Kidney tubule cell (primary cell): Measurements from ENCODE around the gene OR2L3.
"Not testable (repeated sequence)": the region's sequence is repeated elsewhere in the genome, so short reads cannot be mapped to it uniquely, and the experiment has no call there.

ENCODE experiments used
- DNase-seq: peaks from one replicate; pipeline ENCODE4 v3.0.0-alpha.2; 2018; ENCODE audit warnings: low spot score

Gene OR2L3

DNA sequence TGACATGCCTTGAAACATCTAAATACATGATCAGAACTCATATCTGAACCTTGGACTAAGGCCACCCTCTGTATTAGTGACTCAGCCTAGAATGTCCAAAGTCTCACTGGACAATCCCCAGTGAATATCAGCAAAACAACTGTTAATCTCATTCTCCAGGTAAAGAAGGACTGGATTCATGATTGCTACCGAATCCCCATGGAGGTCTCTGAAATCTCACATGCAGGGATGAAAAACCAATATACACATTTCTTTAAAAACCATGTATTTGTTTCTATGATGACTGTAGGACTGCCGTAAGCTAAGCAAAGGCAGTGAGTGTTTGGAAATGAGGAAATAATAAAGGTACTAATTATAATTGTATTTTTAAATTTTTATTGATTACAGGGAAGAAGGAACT lies at the start of gene OR2L3:
OR2L3 (plus strand) TSS at position 301 of the 400 bp plus-strand sequence. CDS start 13,846 bp downstream, outside the sequence.
- DNase-seq: no peak

- no peak for DNase-seq
Measured at GRCh38 chr1:247998811-247999210, 47.8 kb upstream of the OR2L3 start.

GRCh38 chr1:248000169-248000568 lies 46.5 kb upstream of the OR2L3 start:
- DNase-seq: no peak

DNA sequence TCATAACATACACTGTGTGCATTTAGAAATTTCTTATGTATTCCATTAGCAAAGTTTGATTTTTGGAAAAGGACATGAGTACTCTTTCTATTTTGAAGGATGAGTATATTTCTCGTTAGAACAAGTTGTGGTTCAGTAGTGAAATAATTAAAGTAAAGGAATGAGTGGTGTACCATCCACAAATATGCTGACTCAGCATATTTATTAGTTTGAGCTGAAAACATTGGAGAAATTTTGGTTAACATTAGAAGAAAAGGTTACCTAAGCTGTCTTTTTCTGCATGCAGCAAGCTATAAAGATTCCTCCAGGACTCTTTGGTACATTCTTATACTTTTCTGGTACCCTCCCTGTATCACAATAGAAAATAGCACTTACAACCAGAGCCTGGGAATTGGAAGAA lies 38.9 kb upstream of the OR2L3 start:
- no peak for DNase-seq

DNA sequence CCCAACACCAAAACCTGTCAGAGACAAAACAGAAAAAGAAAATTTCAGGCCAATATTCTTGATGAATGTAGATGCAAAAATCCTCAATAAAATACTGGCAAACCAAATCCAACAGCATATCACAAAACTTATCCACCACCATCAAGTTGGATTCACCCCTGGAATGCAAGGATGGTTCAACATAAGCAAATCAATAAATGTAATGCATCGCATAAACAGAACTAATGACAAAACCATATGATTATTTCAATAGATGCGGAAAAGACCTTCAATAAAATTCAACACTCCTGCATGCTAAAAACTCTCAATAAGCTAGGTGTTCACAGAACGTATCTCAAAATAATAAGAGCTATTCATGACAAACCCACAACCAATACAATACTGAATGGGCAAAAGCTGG lies 37.0 kb upstream of the OR2L3 start:
- DNase-seq: no peak

DNA sequence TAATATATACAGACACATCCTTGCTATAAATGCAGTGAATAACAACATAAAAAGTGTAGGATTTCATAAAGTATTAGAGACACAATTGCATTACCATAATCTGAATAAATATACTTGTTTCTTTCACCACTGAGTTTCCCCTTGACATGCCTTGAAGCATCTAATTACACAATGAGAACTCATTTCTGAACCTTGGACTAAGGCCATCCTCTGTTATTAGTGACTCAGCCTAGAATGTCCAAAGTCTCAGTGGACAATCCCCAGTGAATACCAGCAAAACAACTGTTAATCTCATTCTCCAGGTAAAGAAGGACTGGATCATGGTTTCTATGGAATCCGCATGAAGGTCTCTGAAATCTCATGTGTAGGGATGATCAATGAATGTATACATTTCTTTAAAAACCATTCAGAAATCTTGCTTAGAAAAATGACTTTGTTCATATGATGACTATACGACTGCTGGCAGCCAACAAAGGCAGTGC lies 33.4 kb upstream of the OR2L3 start, which contains the start of gene OR2L5:
OR2L5 (plus strand) TSS at position 432 of the 482 bp plus-strand sequence. CDS start 8,288 bp downstream, outside the sequence.
- no peak for DNase-seq

GRCh38 chr1:248015803-248016202 lies 30.8 kb upstream of the OR2L3 start:
- no peak for DNase-seq

- no peak for DNase-seq
Measured at GRCh38 chr1:248029770-248030169, 16.9 kb upstream of the OR2L3 start, which contains the start of gene OR2L2. Gene OR2L2, plus strand, starts transcription at chr1:248030070. Its CDS starts 8,198 bp downstream, at chr1:248038268.

DNA sequence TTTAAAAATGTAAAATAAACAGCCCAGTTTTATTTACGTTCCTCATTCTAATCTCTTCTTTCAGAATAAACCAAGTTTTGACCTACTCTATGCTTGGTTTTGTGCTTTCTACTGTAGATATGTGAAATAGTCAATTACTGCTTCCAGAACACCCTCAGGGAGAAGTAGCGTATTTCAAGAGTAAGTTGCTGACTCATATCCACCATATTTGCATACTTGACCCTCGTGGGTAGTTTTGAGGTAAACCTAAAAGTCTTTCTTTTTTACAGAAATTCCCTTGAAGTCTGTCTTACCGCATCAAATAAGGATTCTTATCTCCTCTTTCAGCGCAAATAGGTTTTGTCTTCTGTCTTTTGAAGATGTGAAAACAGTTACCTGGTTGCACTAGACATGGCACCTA lies 1.4 kb upstream of the OR2L3 start:
- no peak for DNase-seq

DNA sequence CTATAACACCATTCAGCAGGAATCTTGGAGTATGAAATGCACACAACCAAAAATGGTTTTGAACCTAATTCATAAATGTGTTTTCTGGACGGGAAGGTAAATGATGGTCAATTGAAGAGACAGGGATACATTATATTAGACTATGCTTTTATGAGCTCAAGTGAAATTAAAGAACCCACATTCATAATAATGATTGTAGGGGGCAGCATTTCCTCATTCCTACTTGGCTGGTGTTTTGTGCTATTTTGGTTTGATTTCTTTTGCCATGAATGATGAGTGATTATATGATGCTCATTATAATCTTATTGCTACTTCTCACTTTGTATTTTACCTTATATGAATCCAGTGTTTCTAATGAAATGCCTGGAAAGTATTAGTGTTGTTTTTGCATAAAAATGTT lies 372 bp downstream of the OR2L3 start:
- no peak for DNase-seq

GRCh38 chr1:248054671-248055070 lies 8.0 kb downstream of the OR2L3 start:
- no peak for DNase-seq

DNA sequence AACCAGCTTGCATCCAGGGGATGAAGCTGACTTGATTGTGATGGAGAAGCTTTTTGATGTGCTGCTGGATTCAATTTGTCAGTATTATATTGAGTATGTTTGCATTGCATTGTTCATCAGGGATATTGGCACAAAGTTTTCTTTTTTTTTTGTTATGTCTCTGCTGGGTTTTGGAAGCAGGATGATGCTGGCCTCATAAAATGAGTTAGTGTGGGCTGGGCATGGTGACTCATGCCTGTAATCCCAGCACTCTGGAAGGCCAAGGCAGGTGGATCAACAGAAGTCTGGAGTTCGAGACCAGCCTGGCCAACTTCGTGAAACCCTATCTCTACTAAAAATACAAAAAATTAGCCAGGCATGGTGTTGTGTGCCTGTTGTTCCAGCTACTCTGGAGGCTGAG lies 8.6 kb downstream of the OR2L3 start:
- no peak for DNase-seq

DNA sequence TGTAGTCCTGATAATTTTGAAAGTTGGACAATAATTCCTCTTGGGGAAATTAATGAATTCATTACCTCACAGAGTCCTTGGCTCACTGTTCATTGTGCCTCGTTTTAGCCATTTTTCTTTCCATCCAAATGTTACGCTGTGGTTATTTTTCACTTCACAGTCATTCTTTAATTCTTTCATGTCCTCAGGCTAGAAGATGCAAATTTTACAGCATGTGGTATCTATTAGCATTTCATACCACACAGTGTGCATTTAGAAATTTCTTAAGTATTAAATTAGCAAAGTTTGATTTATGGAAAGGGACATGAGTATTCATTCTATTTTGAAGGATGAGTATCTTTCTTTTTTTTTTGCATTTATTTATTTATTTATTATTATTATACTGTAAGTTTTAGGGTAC lies 18.4 kb downstream of the OR2L3 start:
- DNase-seq: no peak

DNA sequence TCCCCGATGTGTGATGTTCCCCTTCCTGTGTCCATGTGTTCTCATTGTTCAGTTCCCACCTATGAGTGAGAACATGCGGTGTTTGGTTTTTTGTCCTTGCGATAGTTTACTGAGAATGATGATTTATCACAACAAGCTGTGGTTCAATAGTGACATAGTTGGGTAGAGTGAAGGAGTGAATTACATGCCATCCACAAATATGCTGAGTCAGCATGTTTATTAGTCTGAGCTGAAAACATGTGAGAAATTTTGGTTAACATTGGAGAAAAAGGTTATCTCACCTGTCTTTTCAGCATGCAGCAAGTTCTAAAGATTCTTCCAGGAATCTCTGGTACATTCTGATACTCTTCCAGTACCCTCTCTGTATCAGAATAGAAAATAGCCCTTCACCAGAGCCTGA lies 19.0 kb downstream of the OR2L3 start:
- DNase-seq: no peak

DNA sequence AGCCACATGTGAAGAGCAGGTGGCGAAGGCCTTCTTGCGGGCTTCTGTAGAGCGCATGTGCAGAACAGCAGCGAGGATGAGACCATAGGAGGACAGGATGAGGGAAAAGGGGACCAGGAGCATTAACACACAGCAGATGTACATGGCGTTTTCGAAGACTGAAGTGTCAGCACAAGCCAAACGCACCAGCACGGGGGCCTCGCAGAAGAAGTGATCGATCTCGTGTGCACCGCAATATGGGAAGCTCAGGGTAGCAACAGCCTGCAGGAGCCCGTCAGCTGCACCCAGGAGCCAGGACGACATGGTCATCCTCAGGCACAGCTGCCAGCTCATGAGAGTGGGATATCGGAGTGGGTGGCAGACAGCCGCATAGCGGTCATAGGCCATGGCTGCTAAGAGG lies 37.2 kb downstream of the OR2L3 start:
- not testable (repeated sequence) for DNase-seq

GRCh38 chr1:248094884-248095283 lies 48.2 kb downstream of the OR2L3 start, which contains the start of gene OR2L13:
Gene OR2L13, plus strand, starts transcription at chr1:248095184. Its CDS starts 4,192 bp downstream, at chr1:248099376.
- no peak for DNase-seq

- no peak for DNase-seq
Measured at GRCh38 chr1:248098529-248098928, 51.9 kb downstream of the OR2L3 start.

- no peak for DNase-seq
Measured at GRCh38 chr1:248102847-248103246, 56.2 kb downstream of the OR2L3 start.

DNA sequence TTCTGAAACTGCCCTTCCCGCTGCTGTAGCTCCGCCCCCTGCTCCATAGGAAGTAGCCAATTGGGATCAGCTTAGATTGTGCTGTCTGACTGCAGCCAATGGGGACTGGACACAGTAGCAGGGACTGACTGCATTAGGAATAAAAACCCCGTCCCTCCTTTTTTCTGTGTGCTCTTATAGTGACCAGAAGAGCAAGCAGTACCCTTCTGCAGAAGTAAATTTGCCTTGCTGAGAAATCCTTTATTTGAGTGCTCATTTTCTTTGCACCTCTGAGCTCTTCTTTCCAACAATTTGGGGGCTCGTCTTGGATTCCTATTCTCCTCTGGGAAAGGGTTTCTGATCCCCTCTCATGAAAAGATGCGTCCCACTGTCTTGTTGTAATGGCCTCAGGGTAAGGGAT lies 64.5 kb downstream of the OR2L3 start:
- DNase-seq: no peak
